Endothelial cell (in vitro differentiated cells): ENCODE measurements around the gene MICU1. TPM values are rescaled to one million over a fixed set of nuclear protein-coding genes. Genes with fewer than 3 reads are reported as not detected.

Experiments used
- DNase-seq: peaks from one replicate; pipeline ENCODE4 v3.0.0; 2021; ENCODE audit warnings: low spot score
- H3K27ac Mint-ChIP-seq: one replicate; pipeline ENCODE4 v1.8.0; 2021; ENCODE audit warnings: mixed read lengths, inconsistent platforms; ENCODE audit not compliant: unreplicated experiment
- H3K27me3 Mint-ChIP-seq: one replicate; pipeline ENCODE4 v1.8.0; 2021; ENCODE audit warnings: mild to moderate bottlenecking, moderate library complexity, mixed read lengths, inconsistent platforms; ENCODE audit not compliant: unreplicated experiment
- H3K36me3 Mint-ChIP-seq: one replicate; pipeline ENCODE4 v1.8.0; 2021; ENCODE audit warnings: mild to moderate bottlenecking, low read depth, mixed read lengths, inconsistent platforms; ENCODE audit not compliant: unreplicated experiment
- H3K4me1 Mint-ChIP-seq: one replicate; pipeline ENCODE4 v1.8.0; 2021; ENCODE audit warnings: mild to moderate bottlenecking, mixed read lengths, inconsistent platforms; ENCODE audit not compliant: unreplicated experiment
- H3K4me3 Mint-ChIP-seq: one replicate; pipeline ENCODE4 v1.8.0; 2021; ENCODE audit warnings: mild to moderate bottlenecking, mixed read lengths, inconsistent platforms; ENCODE audit not compliant: unreplicated experiment
- H3K9me3 Mint-ChIP-seq: one replicate; pipeline ENCODE4 v1.8.0; 2021; ENCODE audit warnings: mixed read lengths, inconsistent platforms; ENCODE audit not compliant: unreplicated experiment
- total RNA-seq: library from RNA; stranded (reverse); fragmentation: NEBNext Ultra II Directional; extraction: Animal tissue kit (Norgen Biotek cat#: 25700); gene quantifications from one replicate; pipeline ENCODE4 v1.2.1, GENCODE V29; 2021; ENCODE audit not compliant: unreplicated experiment
- TF ChIP-seq, protein P1 (sequence below): fragments of 200-600 bp; sonication (generic); IDR thresholded peaks from one replicate; pipeline ENCODE4 v1.5.0; 2021; ENCODE audit warnings: antibody characterized with exemption; ENCODE audit not compliant: unreplicated experiment

The MICU1 gene
- total RNA-seq, 1 donor from 2014 or later = 39.9 TPM

GRCh38 chr10:72337039-72337629, 288.7 kb downstream of the MICU1 start:
- TF ChIP-seq, protein P1, sequence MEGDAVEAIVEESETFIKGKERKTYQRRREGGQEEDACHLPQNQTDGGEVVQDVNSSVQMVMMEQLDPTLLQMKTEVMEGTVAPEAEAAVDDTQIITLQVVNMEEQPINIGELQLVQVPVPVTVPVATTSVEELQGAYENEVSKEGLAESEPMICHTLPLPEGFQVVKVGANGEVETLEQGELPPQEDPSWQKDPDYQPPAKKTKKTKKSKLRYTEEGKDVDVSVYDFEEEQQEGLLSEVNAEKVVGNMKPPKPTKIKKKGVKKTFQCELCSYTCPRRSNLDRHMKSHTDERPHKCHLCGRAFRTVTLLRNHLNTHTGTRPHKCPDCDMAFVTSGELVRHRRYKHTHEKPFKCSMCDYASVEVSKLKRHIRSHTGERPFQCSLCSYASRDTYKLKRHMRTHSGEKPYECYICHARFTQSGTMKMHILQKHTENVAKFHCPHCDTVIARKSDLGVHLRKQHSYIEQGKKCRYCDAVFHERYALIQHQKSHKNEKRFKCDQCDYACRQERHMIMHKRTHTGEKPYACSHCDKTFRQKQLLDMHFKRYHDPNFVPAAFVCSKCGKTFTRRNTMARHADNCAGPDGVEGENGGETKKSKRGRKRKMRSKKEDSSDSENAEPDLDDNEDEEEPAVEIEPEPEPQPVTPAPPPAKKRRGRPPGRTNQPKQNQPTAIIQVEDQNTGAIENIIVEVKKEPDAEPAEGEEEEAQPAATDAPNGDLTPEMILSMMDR = peak; percentile 93
- peak; percentile 79 for DNase-seq
- peaks cover 21% of the 10 kb centered on the region for H3K36me3 Mint-ChIP-seq
- H3K9me3 Mint-ChIP-seq = no peaks in the 10 kb centered on the region
- H3K27me3 Mint-ChIP-seq = no peaks in the 10 kb centered on the region
- H3K4me1 Mint-ChIP-seq = peaks cover 10% of the 10 kb centered on the region
- H3K27ac Mint-ChIP-seq = no peak overlapping the region
- peak overlapping the region; percentile 28 for H3K4me3 Mint-ChIP-seq

DNA sequence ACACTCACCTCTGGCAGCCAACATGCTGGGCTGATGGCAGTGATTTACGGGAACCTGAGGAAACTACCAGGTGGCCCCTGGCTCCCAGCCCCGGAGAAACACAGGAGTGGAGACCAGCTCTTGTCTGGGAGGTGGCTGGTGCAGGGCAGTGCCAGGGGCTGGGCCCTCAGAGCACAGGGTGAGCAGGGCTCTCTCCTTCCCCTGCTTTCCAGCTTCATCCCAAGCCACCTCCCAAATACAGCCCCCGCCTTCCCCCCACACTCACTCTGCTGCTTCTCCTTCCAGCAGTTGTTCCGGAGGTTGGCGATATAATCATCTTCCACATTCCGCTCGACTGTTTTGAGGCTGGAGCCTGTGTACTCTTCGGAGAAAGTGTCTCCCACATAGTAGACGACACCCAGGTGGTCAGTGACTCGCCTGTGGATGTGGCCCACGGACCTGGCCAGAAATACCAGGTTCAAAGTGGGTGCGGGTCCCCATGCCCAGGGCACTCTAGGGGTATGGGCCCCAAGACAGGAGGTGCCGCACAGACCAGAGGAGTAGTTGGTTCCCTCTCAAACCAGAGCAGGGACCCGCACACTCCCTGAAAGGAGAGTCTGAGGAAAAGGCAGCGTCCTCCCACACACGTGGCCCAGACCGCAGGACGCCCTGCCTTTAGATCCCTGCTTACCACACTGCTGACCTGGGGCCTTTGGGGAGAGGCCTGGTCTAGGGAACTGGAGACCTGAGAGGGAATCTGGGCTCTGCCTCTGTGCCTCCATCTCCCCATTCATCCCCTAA, 289.4 kb downstream of the MICU1 start:
- Mint-ChIP-seq H3K27me3 (peaks cover 2% of the 10 kb centered on the region), H3K9me3 (no peaks in the 10 kb centered on the region), H3K36me3 (peaks cover 17% of the 10 kb centered on the region), H3K27ac (no peak overlapping the region), H3K4me3 (peak overlapping the region; percentile 69), H3K4me1 (peaks cover 14% of the 10 kb centered on the region)
- TF ChIP-seq, protein P1 = no peak
- DNase-seq = no peak

DNA sequence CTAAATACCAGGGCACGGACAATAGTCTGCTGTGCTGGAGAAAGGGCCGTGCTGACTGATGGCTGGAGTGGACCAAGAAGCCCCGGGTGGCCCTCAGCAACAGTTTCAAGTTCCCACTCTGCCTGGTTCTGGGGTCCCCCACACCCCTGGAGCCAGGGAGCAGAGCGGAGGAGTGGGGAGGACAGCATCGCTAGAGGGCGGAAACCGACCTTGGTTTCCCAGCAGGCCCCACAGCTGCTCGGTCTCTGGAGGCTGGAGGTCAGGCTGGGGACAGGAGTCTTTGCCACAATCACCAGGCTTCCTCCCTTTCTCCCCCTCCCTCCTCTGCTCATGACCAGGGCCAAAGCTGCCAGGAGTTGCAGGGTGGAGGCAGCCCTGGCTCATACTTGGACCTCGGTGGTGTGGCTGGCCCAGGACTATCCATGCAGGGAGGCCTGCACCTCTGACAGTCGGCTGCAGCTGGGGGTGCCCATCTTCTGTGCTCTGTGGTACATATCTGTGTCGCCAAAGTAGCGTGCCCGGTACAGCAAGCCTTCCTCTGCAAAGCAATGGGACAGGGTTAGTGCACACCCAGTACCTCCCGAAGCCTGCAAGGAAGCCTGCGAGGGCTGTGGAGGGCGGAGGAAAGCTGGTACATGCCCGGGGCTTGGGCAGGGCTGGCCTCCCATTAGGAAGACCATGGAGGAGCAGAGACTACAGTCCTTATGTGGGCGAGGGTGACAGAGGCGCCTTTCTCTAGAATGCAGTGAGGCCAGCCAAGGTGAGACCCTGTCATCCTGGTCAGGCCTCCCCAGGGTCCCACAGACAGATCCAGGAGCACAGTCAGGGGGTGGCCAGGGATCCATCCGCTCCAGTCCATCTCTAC, 290.3 kb downstream of the MICU1 start:
- DNase-seq = no peak
- no peak overlapping the region for H3K4me3 Mint-ChIP-seq
- H3K36me3 Mint-ChIP-seq = peaks cover 17% of the 10 kb centered on the region
- peaks cover 15% of the 10 kb centered on the region for H3K4me1 Mint-ChIP-seq
- H3K27ac Mint-ChIP-seq = no peak overlapping the region
- H3K9me3 Mint-ChIP-seq = no peaks in the 10 kb centered on the region
- TF ChIP-seq, protein P1 = no peak
- H3K27me3 Mint-ChIP-seq = peaks cover 2% of the 10 kb centered on the region

DNA sequence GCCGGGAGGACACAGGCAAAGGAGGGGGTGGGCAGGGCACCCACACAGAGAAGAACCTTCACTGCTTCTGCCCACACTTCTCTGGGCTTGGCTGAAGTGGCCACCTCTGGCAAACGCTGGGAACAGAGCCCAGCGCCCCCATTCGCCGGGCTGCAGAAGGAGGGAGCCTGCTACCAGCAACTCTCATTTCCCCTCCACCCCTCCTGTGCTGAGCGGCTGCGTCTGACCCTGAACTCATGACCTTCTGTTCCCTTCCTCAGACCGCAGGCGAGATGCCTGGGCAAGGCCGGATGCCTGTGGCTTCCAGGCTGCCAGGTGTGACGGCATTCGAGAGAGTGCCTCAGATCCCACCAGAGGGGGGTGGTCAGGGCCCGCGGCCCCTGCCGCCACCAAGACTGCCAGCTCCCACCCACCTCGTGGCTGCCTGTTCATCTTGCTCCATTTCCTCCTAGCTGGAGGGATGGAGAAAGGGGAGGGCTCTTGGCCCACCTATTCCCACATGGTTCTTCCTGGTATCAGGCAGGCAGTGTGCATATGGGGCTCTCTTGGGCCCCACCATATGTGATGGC, 291.0 kb downstream of the MICU1 start:
- TF ChIP-seq, protein P1 = no peak
- no peak for DNase-seq
- Mint-ChIP-seq H3K9me3 (no peaks in the 10 kb centered on the region), H3K4me1 (peaks cover 16% of the 10 kb centered on the region), H3K27ac (no peak overlapping the region), H3K4me3 (no peak overlapping the region), H3K27me3 (peaks cover 5% of the 10 kb centered on the region), H3K36me3 (peaks cover 17% of the 10 kb centered on the region)
